Measurements from ENCODE around the gene UGGT1. TPM values are rescaled to one million over a fixed set of nuclear protein-coding genes. Genes with fewer than 3 reads are reported as not detected.

The UGGT1 gene
- 28.0 TPM for total RNA-seq
- long read RNA-seq, full-length matches to known transcripts: 2 of 9 reads
- long read RNA-seq, partial matches to known transcripts: 3 of 9 reads
- long read RNA-seq, other reads (novel, unspliced or antisense): 4 of 9 reads

GRCh38 chr2:128090945-128091725, at the start of gene UGGT1:
UGGT1 (plus strand) TSS chr2:128091200; CDS start chr2:128091358, 158 bp downstream.
- intact Hi-C loops (cut with DNase I): loop anchor here (1.0 kb wide), 1 partner anchor 64 kb away; no protein-coding TSS in a partner anchor

GRCh38 chr2:128041561-128041960, 49.4 kb upstream of the UGGT1 start:
- no peak for DNase-seq (ENCODE audit: low spot score)
- intact Hi-C loops (cut with DNase I): no loop called here

More at GRCh38 chr2:128090945-128091725, at the start of gene UGGT1:
- peak; percentile 98 for DNase-seq (ENCODE audit: low spot score)

- intact Hi-C loops (cut with DNase I): no loop called here
- no peak for DNase-seq (ENCODE audit: low spot score)
Measured at GRCh38 chr2:128043041-128043440, 48.0 kb upstream of the UGGT1 start.

- intact Hi-C loops (cut with DNase I): no loop called here
- no peak for DNase-seq (ENCODE audit: low spot score)
Measured at GRCh38 chr2:128053331-128053730, 37.7 kb upstream of the UGGT1 start.

- intact Hi-C loops (cut with DNase I): no loop called here
- DNase-seq (ENCODE audit: low spot score): no peak
Measured at GRCh38 chr2:128054104-128054885, 36.7 kb upstream of the UGGT1 start.

- intact Hi-C loops (cut with DNase I): no loop called here
- DNase-seq (ENCODE audit: low spot score): no peak
Measured at GRCh38 chr2:128057334-128057733, 33.7 kb upstream of the UGGT1 start.

- intact Hi-C loops (cut with DNase I): no loop called here
- no peak for DNase-seq (ENCODE audit: low spot score)
Measured at GRCh38 chr2:128058114-128058513, 32.9 kb upstream of the UGGT1 start.

GRCh38 chr2:128062571-128062970, 28.4 kb upstream of the UGGT1 start:
- no peak for DNase-seq (ENCODE audit: low spot score)
- intact Hi-C loops (cut with DNase I): no loop called here

GRCh38 chr2:128064353-128064752, 26.6 kb upstream of the UGGT1 start:
- DNase-seq (ENCODE audit: low spot score): no peak
- intact Hi-C loops (cut with DNase I): no loop called here

GRCh38 chr2:128069769-128070168, 21.2 kb upstream of the UGGT1 start:
- no peak for DNase-seq (ENCODE audit: low spot score)
- intact Hi-C loops (cut with DNase I): no loop called here

GRCh38 chr2:128073278-128073677, 17.7 kb upstream of the UGGT1 start:
- intact Hi-C loops (cut with DNase I): no loop called here
- DNase-seq (ENCODE audit: low spot score): no peak

GRCh38 chr2:128076461-128077106, 14.4 kb upstream of the UGGT1 start:
- intact Hi-C loops (cut with DNase I): no loop called here
- no peak for DNase-seq (ENCODE audit: low spot score)

GRCh38 chr2:128084757-128085156, 6.2 kb upstream of the UGGT1 start:
- intact Hi-C loops (cut with DNase I): no loop called here
- no peak for DNase-seq (ENCODE audit: low spot score)

GRCh38 chr2:128086244-128086643, 4.8 kb upstream of the UGGT1 start:
- intact Hi-C loops (cut with DNase I): no loop called here
- no peak for DNase-seq (ENCODE audit: low spot score)

GRCh38 chr2:128090575-128090944, 440 bp upstream of the UGGT1 start:
- intact Hi-C loops (cut with DNase I): no loop called here
- no peak for DNase-seq (ENCODE audit: low spot score)

- DNase-seq (ENCODE audit: low spot score): no peak
- intact Hi-C loops (cut with DNase I): loop anchor here (1.0 kb wide), 1 partner anchor 64 kb away; no protein-coding TSS in a partner anchor
Measured at GRCh38 chr2:128091726-128092080, 703 bp downstream of the UGGT1 start.

GRCh38 chr2:128092656-128093055, 1.7 kb downstream of the UGGT1 start:
- intact Hi-C loops (cut with DNase I): no loop called here
- no peak for DNase-seq (ENCODE audit: low spot score)

- DNase-seq (ENCODE audit: low spot score): no peak
- intact Hi-C loops (cut with DNase I): no loop called here
Measured at GRCh38 chr2:128093762-128094161, 2.8 kb downstream of the UGGT1 start.

GRCh38 chr2:128095201-128095600, 4.2 kb downstream of the UGGT1 start:
- DNase-seq (ENCODE audit: low spot score): no peak
- intact Hi-C loops (cut with DNase I): loop anchor here (5.0 kb wide), 1 partner anchor 213 kb away; no protein-coding TSS in a partner anchor

- DNase-seq (ENCODE audit: low spot score): no peak
- intact Hi-C loops (cut with DNase I): no loop called here
Measured at GRCh38 chr2:128103407-128103806, 12.4 kb downstream of the UGGT1 start.

Data from cardiac septum (tissue), 1 donor.